ENCODE results near the gene APOA4. TPM values are rescaled to one million over a fixed set of nuclear protein-coding genes. Genes with fewer than 3 reads are reported as not detected.

Gene APOA4
- 0.52 TPM for total RNA-seq

- Histone ChIP-seq H3K27me3 (ENCODE audit: control insufficient read depth in 3 of 3, insufficient read depth in 3 of 3, low read length in 3 of 3) (no peaks in the 10 kb centered on the region), H3K9ac (ENCODE audit: low read depth in 1 of 3, low read length in 3 of 3) (peak within 1 kb of the TSS in 2 of 3 donors; percentile 9 to 33), H3K36me3 (ENCODE audit: control insufficient read depth in 3 of 3, insufficient read depth in 3 of 3, low read length in 3 of 3) (no peaks in the 10 kb centered on the region), H3K9me3 (ENCODE audit: control insufficient read depth in 3 of 3, low read length in 3 of 3) (no peaks in the 10 kb centered on the region), H3K27ac (ENCODE audit: low read depth, low read length) (peak within 1 kb of the TSS; percentile 52), H3K4me1 (ENCODE audit: control insufficient read depth in 3 of 3, insufficient read depth in 3 of 3, low read length in 3 of 3) (peaks cover 4 to 24% (median 9%) of the 10 kb centered on the region in 3 donors), H3K4me3 (ENCODE audit: low read length in 3 of 3) (no peak within 1 kb of the TSS)
Measured at GRCh38 chr11:116823031-116823843, at the start of gene APOA4. APOA4 (minus strand) TSS chr11:116823304; CDS start chr11:116823191, 113 bp downstream.

GRCh38 chr11:116871248-116871647, 48.1 kb upstream of the APOA4 start:
- H3K27me3 ChIP-seq (ENCODE audit: control insufficient read depth in 3 of 3, insufficient read depth in 3 of 3, low read length in 3 of 3): no peaks in the 10 kb centered on the region
- peaks cover 20 to 21% (median 20%) of the 10 kb centered on the region in 3 donors for H3K4me1 ChIP-seq (ENCODE audit: control insufficient read depth in 3 of 3, insufficient read depth in 3 of 3, low read length in 3 of 3)
- peaks cover 34 to 54% (median 51%) of the 10 kb centered on the region in 3 donors for H3K36me3 ChIP-seq (ENCODE audit: control insufficient read depth in 3 of 3, insufficient read depth in 3 of 3, low read length in 3 of 3)
- H3K9me3 ChIP-seq (ENCODE audit: control insufficient read depth in 3 of 3, low read length in 3 of 3): no peaks in the 10 kb centered on the region
- H3K9ac ChIP-seq (ENCODE audit: low read depth in 1 of 3, low read length in 3 of 3): no peak overlapping the region
- H3K4me3 ChIP-seq (ENCODE audit: low read length in 3 of 3): no peak overlapping the region
- H3K27ac ChIP-seq (ENCODE audit: low read depth, low read length): no peak overlapping the region

GRCh38 chr11:116870054-116870453, 47.0 kb upstream of the APOA4 start:
- H3K4me3 ChIP-seq (ENCODE audit: low read length in 3 of 3): no peak overlapping the region
- H3K9me3 ChIP-seq (ENCODE audit: control insufficient read depth in 3 of 3, low read length in 3 of 3): no peaks in the 10 kb centered on the region
- H3K36me3 ChIP-seq (ENCODE audit: control insufficient read depth in 3 of 3, insufficient read depth in 3 of 3, low read length in 3 of 3): peaks cover 31 to 55% (median 47%) of the 10 kb centered on the region in 3 donors
- H3K27me3 ChIP-seq (ENCODE audit: control insufficient read depth in 3 of 3, insufficient read depth in 3 of 3, low read length in 3 of 3): no peaks in the 10 kb centered on the region
- peaks cover 22 to 26% (median 24%) of the 10 kb centered on the region in 3 donors for H3K4me1 ChIP-seq (ENCODE audit: control insufficient read depth in 3 of 3, insufficient read depth in 3 of 3, low read length in 3 of 3)
- no peak overlapping the region for H3K27ac ChIP-seq (ENCODE audit: low read depth, low read length)
- H3K9ac ChIP-seq (ENCODE audit: low read depth in 1 of 3, low read length in 3 of 3): no peak overlapping the region

DNA sequence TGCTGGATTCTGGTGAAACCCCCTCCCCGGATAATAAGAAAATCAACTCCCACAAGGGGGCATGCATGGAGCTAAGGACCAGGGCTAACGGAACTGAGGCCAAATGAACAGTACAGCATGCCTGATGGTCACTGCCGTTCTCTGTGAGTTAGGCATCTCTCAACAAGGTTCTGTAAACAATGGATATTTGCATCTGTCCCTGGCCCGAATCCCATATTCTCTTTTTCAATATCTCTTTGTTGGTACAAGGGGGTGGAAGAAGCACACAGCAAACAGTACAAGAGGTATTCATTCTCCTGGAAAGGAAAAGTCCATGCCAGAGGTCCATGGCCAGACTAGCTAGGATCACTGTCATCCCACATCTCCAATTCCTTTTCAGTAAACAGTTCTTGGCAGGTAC, 46.5 kb upstream of the APOA4 start:
- H3K9me3 ChIP-seq (ENCODE audit: control insufficient read depth in 3 of 3, low read length in 3 of 3): no peaks in the 10 kb centered on the region
- no peak overlapping the region for H3K27ac ChIP-seq (ENCODE audit: low read depth, low read length)
- peaks cover 27 to 30% (median 28%) of the 10 kb centered on the region in 3 donors for H3K4me1 ChIP-seq (ENCODE audit: control insufficient read depth in 3 of 3, insufficient read depth in 3 of 3, low read length in 3 of 3)
- H3K4me3 ChIP-seq (ENCODE audit: low read length in 3 of 3): no peak overlapping the region
- peaks cover 30 to 55% (median 46%) of the 10 kb centered on the region in 3 donors for H3K36me3 ChIP-seq (ENCODE audit: control insufficient read depth in 3 of 3, insufficient read depth in 3 of 3, low read length in 3 of 3)
- no peaks in the 10 kb centered on the region for H3K27me3 ChIP-seq (ENCODE audit: control insufficient read depth in 3 of 3, insufficient read depth in 3 of 3, low read length in 3 of 3)
- no peak overlapping the region for H3K9ac ChIP-seq (ENCODE audit: low read depth in 1 of 3, low read length in 3 of 3)

GRCh38 chr11:116868066-116868465, 45.0 kb upstream of the APOA4 start:
- no peak overlapping the region for H3K4me3 ChIP-seq (ENCODE audit: low read length in 3 of 3)
- peaks cover 26 to 53% (median 40%) of the 10 kb centered on the region in 3 donors for H3K36me3 ChIP-seq (ENCODE audit: control insufficient read depth in 3 of 3, insufficient read depth in 3 of 3, low read length in 3 of 3)
- H3K27ac ChIP-seq (ENCODE audit: low read depth, low read length): peak overlapping the region; percentile 51
- no peaks in the 10 kb centered on the region for H3K27me3 ChIP-seq (ENCODE audit: control insufficient read depth in 3 of 3, insufficient read depth in 3 of 3, low read length in 3 of 3)
- no peaks in the 10 kb centered on the region for H3K9me3 ChIP-seq (ENCODE audit: control insufficient read depth in 3 of 3, low read length in 3 of 3)
- H3K9ac ChIP-seq (ENCODE audit: low read depth in 1 of 3, low read length in 3 of 3): no peak overlapping the region
- H3K4me1 ChIP-seq (ENCODE audit: control insufficient read depth in 3 of 3, insufficient read depth in 3 of 3, low read length in 3 of 3): peaks cover 30 to 36% (median 30%) of the 10 kb centered on the region in 3 donors

DNA sequence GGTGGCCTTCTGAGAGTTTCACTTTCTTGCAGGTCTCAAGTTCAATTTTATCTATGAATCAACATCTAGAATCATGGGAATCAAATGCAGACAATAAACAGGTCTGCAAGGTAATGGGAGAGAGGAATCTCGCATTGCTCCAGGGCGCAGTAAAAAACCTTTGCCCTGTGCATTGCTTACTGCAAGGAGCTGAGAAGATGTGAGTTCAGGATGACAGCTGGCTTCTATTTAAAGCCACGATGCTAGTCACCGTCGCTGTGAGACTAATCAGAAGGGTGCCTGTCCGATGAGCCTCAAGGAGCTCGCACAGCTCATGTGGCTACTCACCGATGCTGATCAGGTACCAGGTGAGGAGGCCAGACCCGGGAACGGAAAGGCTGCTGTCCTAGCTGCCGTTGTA, 44.5 kb upstream of the APOA4 start:
- no peak overlapping the region for H3K9ac ChIP-seq (ENCODE audit: low read depth in 1 of 3, low read length in 3 of 3)
- no peaks in the 10 kb centered on the region for H3K27me3 ChIP-seq (ENCODE audit: control insufficient read depth in 3 of 3, insufficient read depth in 3 of 3, low read length in 3 of 3)
- H3K9me3 ChIP-seq (ENCODE audit: control insufficient read depth in 3 of 3, low read length in 3 of 3): no peaks in the 10 kb centered on the region
- H3K4me3 ChIP-seq (ENCODE audit: low read length in 3 of 3): no peak overlapping the region
- H3K4me1 ChIP-seq (ENCODE audit: control insufficient read depth in 3 of 3, insufficient read depth in 3 of 3, low read length in 3 of 3): peaks cover 30 to 36% (median 30%) of the 10 kb centered on the region in 3 donors
- H3K36me3 ChIP-seq (ENCODE audit: control insufficient read depth in 3 of 3, insufficient read depth in 3 of 3, low read length in 3 of 3): peaks cover 25 to 51% (median 38%) of the 10 kb centered on the region in 3 donors
- H3K27ac ChIP-seq (ENCODE audit: low read depth, low read length): peak overlapping the region; percentile 51

DNA sequence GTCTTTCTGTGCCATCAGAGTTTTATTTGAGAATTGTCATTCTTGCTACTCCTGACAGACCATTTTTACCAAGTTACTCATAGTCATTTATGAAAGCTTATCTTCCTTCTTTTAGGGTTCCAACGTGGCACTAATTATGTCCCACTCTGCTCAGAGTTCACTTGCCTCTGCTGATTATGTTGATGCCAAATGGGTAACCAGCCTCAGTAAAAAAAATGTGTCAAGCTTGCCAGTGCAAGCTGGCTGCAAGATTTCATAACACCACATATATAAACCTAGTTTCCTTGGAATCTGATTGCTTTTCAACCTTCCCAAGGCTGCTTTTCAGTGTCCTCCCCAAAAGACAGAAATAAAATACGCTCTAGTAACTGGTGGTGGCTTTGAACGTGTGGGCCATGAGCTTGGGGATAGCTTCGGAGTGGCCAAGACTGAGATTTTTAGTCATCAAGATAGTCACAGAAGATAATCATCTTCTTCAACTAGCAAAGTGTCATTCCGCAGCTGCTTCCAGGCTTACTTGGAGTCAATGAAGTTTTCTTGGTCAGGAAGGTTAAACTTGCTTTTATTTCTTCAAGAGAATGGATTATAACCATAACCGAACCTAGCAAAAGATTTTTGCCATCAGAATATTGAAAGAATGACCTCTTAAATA, 43.8 kb upstream of the APOA4 start:
- peaks cover 27 to 51% (median 41%) of the 10 kb centered on the region in 3 donors for H3K36me3 ChIP-seq (ENCODE audit: control insufficient read depth in 3 of 3, insufficient read depth in 3 of 3, low read length in 3 of 3)
- H3K4me1 ChIP-seq (ENCODE audit: control insufficient read depth in 3 of 3, insufficient read depth in 3 of 3, low read length in 3 of 3): peaks cover 30 to 36% (median 30%) of the 10 kb centered on the region in 3 donors
- no peak overlapping the region for H3K27ac ChIP-seq (ENCODE audit: low read depth, low read length)

GRCh38 chr11:116865696-116866095, 42.6 kb upstream of the APOA4 start:
- no peaks in the 10 kb centered on the region for H3K9me3 ChIP-seq (ENCODE audit: control insufficient read depth in 3 of 3, low read length in 3 of 3)
- peaks cover 29 to 55% (median 46%) of the 10 kb centered on the region in 3 donors for H3K36me3 ChIP-seq (ENCODE audit: control insufficient read depth in 3 of 3, insufficient read depth in 3 of 3, low read length in 3 of 3)
- no peak overlapping the region for H3K4me3 ChIP-seq (ENCODE audit: low read length in 3 of 3)
- H3K27me3 ChIP-seq (ENCODE audit: control insufficient read depth in 3 of 3, insufficient read depth in 3 of 3, low read length in 3 of 3): no peaks in the 10 kb centered on the region
- no peak overlapping the region for H3K27ac ChIP-seq (ENCODE audit: low read depth, low read length)
- H3K4me1 ChIP-seq (ENCODE audit: control insufficient read depth in 3 of 3, insufficient read depth in 3 of 3, low read length in 3 of 3): peaks cover 28 to 36% (median 30%) of the 10 kb centered on the region in 3 donors
- no peak overlapping the region for H3K9ac ChIP-seq (ENCODE audit: low read depth in 1 of 3, low read length in 3 of 3)

More for the DNA sequence above, 43.8 kb upstream of the APOA4 start:
- Histone ChIP-seq H3K27me3 (ENCODE audit: control insufficient read depth in 3 of 3, insufficient read depth in 3 of 3, low read length in 3 of 3) (no peaks in the 10 kb centered on the region), H3K9ac (ENCODE audit: low read depth in 1 of 3, low read length in 3 of 3) (no peak overlapping the region), H3K4me3 (ENCODE audit: low read length in 3 of 3) (no peak overlapping the region), H3K9me3 (ENCODE audit: control insufficient read depth in 3 of 3, low read length in 3 of 3) (no peaks in the 10 kb centered on the region)

DNA sequence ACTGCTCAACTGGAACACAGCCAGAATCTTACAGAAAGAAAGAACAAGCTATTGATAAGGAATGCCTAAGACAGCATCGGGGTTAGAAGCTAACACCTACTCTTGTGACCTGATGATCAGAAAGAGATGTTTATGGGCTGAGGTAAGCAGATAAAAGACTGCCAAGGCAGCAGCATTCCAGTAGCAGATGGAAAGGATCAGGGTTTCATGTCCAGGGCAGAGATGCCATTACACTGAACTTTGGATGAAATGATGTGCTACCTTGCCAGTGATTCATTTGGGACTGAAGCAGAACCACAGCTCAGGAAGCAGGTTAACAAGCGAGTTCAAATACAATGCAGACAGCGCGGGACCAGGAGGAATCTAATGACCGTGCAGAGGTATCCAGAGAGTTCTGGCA, 41.4 kb upstream of the APOA4 start:
- H3K9ac ChIP-seq (ENCODE audit: low read depth in 1 of 3, low read length in 3 of 3): no peak overlapping the region
- H3K4me3 ChIP-seq (ENCODE audit: low read length in 3 of 3): no peak overlapping the region
- H3K9me3 ChIP-seq (ENCODE audit: control insufficient read depth in 3 of 3, low read length in 3 of 3): no peaks in the 10 kb centered on the region
- no peaks in the 10 kb centered on the region for H3K27me3 ChIP-seq (ENCODE audit: control insufficient read depth in 3 of 3, insufficient read depth in 3 of 3, low read length in 3 of 3)
- H3K36me3 ChIP-seq (ENCODE audit: control insufficient read depth in 3 of 3, insufficient read depth in 3 of 3, low read length in 3 of 3): peaks cover 24 to 55% (median 48%) of the 10 kb centered on the region in 3 donors
- peaks cover 27 to 36% (median 28%) of the 10 kb centered on the region in 3 donors for H3K4me1 ChIP-seq (ENCODE audit: control insufficient read depth in 3 of 3, insufficient read depth in 3 of 3, low read length in 3 of 3)
- H3K27ac ChIP-seq (ENCODE audit: low read depth, low read length): no peak overlapping the region

DNA sequence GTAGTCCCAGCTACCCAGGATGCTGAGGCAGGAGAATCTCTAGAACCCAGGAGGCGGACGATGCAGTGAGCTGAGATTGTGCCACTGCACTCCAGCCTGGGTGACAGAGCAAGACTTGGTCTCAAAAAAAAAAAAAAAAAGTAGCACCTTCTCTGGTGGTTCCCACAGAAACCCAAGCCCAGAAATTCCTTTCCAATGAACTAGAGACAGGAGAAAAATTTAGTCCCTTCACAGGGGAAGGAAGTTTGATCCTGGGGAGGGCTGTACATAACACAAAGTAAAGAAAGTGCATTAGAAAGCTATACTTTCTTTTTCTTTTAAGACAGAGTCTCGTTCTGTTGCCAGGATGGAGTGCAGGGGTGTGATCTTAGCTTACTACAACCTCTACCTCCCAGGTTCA, 39.8 kb upstream of the APOA4 start:
- Histone ChIP-seq H3K4me3 (ENCODE audit: low read length in 3 of 3) (no peak overlapping the region), H3K9me3 (ENCODE audit: control insufficient read depth in 3 of 3, low read length in 3 of 3) (no peaks in the 10 kb centered on the region), H3K4me1 (ENCODE audit: control insufficient read depth in 3 of 3, insufficient read depth in 3 of 3, low read length in 3 of 3) (peaks cover 16 to 30% (median 17%) of the 10 kb centered on the region in 3 donors), H3K9ac (ENCODE audit: low read depth in 1 of 3, low read length in 3 of 3) (no peak overlapping the region), H3K36me3 (ENCODE audit: control insufficient read depth in 3 of 3, insufficient read depth in 3 of 3, low read length in 3 of 3) (peaks cover 38 to 68% (median 63%) of the 10 kb centered on the region in 3 donors), H3K27ac (ENCODE audit: low read depth, low read length) (no peak overlapping the region), H3K27me3 (ENCODE audit: control insufficient read depth in 3 of 3, insufficient read depth in 3 of 3, low read length in 3 of 3) (no peaks in the 10 kb centered on the region)

Measured in skeletal muscle tissue (tissue), 4 donors.